WERI-Rb-1 (cell line): ENCODE results near the gene LRP11.
"Not testable (repeated sequence)": the region's sequence is repeated elsewhere in the genome, so short reads cannot be mapped to it uniquely, and the experiment has no call there.

Source experiments
- DNase-seq: peaks from one replicate; pipeline ENCODE4 v3.0.0-alpha.2; 2020
- H3K27ac ChIP-seq: fragments of 250-450 bp; sonication (Bioruptor Pico); 2 replicates; pipeline ENCODE4 v1.5.1; 2020; ENCODE audit warnings: mild to moderate bottlenecking, moderate library complexity
- H3K27me3 ChIP-seq: fragments of 250-450 bp; sonication (Bioruptor Pico); 2 replicates; pipeline ENCODE4 v1.5.1; 2021; ENCODE audit warnings: mild to moderate bottlenecking, low read depth, moderate library complexity; ENCODE audit not compliant: insufficient read depth, severe bottlenecking
- H3K36me3 ChIP-seq: fragments of 250-450 bp; sonication (Bioruptor Pico); 2 replicates; pipeline ENCODE4 v1.5.1; 2020; ENCODE audit warnings: mild to moderate bottlenecking, moderate library complexity
- H3K4me3 ChIP-seq: 2 replicates; pipeline ENCODE4 v1.5.1; 2011; ENCODE audit warnings: low read depth, mild to moderate bottlenecking, control low read depth, low read length
- H3K9me3 ChIP-seq: fragments of 250-450 bp; sonication (Bioruptor Pico); 2 replicates; pipeline ENCODE4 v1.5.1; 2021; ENCODE audit warnings: mild to moderate bottlenecking, moderate library complexity; ENCODE audit not compliant: severe bottlenecking
- CTCF ChIP-seq: IDR thresholded peaks from 2 replicates; pipeline ENCODE4 v1.5.1; 2011; ENCODE audit warnings: low read depth, mild to moderate bottlenecking, control low read depth, inconsistent platforms, low read length

LRP11 gene

GRCh38 chr6:149895833-149896271 is 31.7 kb upstream of the LRP11 start:
- H3K36me3 ChIP-seq = no peaks in the 10 kb centered on the region
- no peak for TF ChIP-seq CTCF
- H3K4me3 ChIP-seq = no peak overlapping the region
- DNase-seq = no peak
- no peak overlapping the region for H3K27ac ChIP-seq
- H3K9me3 ChIP-seq = no peaks in the 10 kb centered on the region
- no peaks in the 10 kb centered on the region for H3K27me3 ChIP-seq

GRCh38 chr6:149895048-149895590 is 31.0 kb upstream of the LRP11 start:
- TF ChIP-seq CTCF = no peak
- DNase-seq = no peak
- no peak overlapping the region for H3K27ac ChIP-seq

GRCh38 chr6:149891864-149892263 is 27.7 kb upstream of the LRP11 start:
- H3K4me3 ChIP-seq, H3K9me3 ChIP-seq, DNase-seq, H3K27ac ChIP-seq, H3K27me3 ChIP-seq, H3K36me3 ChIP-seq: not testable (repeated sequence)

More at GRCh38 chr6:149895048-149895590, 31.0 kb upstream of the LRP11 start:
- H3K9me3 ChIP-seq = no peaks in the 10 kb centered on the region
- no peak overlapping the region for H3K4me3 ChIP-seq
- H3K36me3 ChIP-seq = no peaks in the 10 kb centered on the region
- H3K27me3 ChIP-seq = no peaks in the 10 kb centered on the region

- Histone ChIP-seq H3K4me3 (no peak overlapping the region), H3K27me3 (no peaks in the 10 kb centered on the region), H3K9me3 (no peaks in the 10 kb centered on the region), H3K27ac (no peak overlapping the region), H3K36me3 (no peaks in the 10 kb centered on the region)
- no peak for TF ChIP-seq CTCF
- no peak for DNase-seq
Measured at GRCh38 chr6:149891259-149891658, 27.1 kb upstream of the LRP11 start.

- H3K27me3 ChIP-seq = no peaks in the 10 kb centered on the region
- H3K4me3 ChIP-seq = no peak overlapping the region
- H3K36me3 ChIP-seq = no peaks in the 10 kb centered on the region
- DNase-seq = no peak
- no peak overlapping the region for H3K27ac ChIP-seq
- H3K9me3 ChIP-seq = no peaks in the 10 kb centered on the region
- no peak for TF ChIP-seq CTCF
Measured at GRCh38 chr6:149890629-149891045, 26.5 kb upstream of the LRP11 start.

GRCh38 chr6:149889326-149889725 is 25.2 kb upstream of the LRP11 start:
- H3K9me3 ChIP-seq = no peaks in the 10 kb centered on the region
- H3K36me3 ChIP-seq = no peaks in the 10 kb centered on the region
- no peak for DNase-seq
- no peak for TF ChIP-seq CTCF
- no peak overlapping the region for H3K27ac ChIP-seq
- no peaks in the 10 kb centered on the region for H3K27me3 ChIP-seq
- H3K4me3 ChIP-seq = no peak overlapping the region
